Measurements from ENCODE around the gene FYCO1. TPM values are rescaled to one million over a fixed set of nuclear protein-coding genes. Genes with fewer than 3 reads are reported as not detected.
A peak's percentile ranks its signal among the peaks of the same experiment; 100 is the strongest.

FYCO1 gene
- total and polyA plus RNA-seq, 7 donors: 14.0 to 129 (median 68.3) TPM

DNA sequence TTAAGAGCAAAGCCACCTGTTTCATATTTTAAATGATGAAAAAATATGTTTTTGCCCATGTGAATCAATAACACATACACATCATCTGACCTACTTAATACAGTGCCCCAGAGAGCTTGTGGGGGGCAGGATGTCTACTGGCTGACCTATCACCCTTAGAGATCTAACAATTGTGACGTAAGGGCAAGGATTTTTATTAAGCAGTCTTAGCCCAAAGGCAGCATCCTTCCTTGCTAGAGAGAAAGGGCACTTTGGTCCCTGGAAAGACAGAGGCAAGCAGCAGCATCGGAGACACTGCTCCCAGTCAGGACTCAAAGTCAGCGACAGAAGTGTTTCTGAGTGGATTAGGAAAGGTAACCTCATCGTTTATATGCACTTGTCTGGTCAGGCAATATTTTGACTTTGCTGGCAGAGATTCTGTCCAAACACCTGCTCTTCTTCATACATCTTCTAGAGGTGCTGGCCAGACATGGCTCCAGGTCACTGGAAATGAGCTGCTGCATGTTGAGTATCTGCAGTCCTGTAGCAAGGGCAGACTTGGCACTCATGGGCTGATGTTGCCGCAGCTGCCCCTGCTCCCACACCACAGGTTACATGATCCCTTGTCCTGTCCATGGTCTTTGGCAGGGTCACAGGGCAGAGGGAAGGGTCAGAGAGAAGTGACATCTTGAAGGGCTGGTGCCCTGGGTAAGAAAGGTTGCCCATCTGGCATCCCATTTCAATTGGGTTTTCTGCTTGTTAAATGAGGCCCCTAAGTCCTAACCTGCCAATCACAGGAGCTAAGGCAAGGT, 50.6 kb downstream of the FYCO1 start:
- DNase-seq (no peak), ATAC-seq (peak in 1 of 4 donors; percentile 41)
- Histone ChIP-seq H3K27me3 (ENCODE audit: insufficient read depth in 3 of 3, low read length in 2 of 3) (no peaks in the 10 kb centered on the region), H3K36me3 (ENCODE audit: insufficient read depth in 1 of 2, low read depth in 1 of 2) (peaks cover 4 to 52% of the 10 kb centered on the region in 2 donors), H3K9me3 (no peaks in the 10 kb centered on the region), H3K4me3 (no peak overlapping the region), H3K27ac (peak overlapping the region; percentile 55), H3K4me1 (peaks cover 22% of the 10 kb centered on the region)
- intact Hi-C loops (cut with DNase I): loop anchor here (5.0 kb wide), 2 partner anchors 52 to 432 kb away; partner anchors contain the start of gene FYCO1 (in 1 of the 2)
- WGBS, 3 donors: 45 to 73% (median 52%) methylated on average over 5 of the region's 5 CpGs
- TF ChIP-seq CTCF (IDR thresholded peaks at IDR 0.05): no peak

DNA sequence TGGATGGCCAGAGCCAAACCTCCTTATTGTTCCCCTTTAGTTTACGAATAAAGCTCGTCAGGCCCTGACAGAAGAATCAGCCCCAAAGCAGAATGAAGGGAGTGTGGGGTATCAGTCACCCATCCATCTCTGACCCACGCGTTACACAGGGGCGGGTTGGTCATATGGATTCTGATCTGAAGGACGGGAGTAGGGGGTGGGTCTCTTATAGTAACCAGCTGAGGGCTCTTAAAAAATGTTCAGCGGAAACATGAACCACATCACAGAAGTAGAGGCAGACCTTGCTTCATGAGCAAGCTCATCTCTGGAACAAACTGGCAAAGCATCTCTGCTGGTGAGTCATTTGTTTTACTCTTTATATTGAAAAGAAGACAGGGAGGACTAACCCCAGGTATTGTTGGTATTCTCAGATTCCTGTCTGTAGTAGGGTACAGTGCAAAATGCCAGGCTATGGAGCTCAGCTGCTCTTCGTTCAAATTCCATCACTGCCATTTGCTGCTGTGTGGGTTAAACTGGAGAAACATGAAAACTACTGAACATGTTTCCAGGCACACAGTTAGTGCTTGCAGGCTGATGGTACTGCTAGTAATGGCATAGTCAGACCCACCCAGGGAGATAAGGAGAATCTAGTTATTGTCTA, 52.3 kb downstream of the FYCO1 start, which contains the start of gene CXCR6:
TSS of gene CXCR6 (plus strand) at position 258 of the 640 bp plus-strand sequence. CDS start 3,018 bp downstream, outside the sequence.
- no peak for TF ChIP-seq CTCF (IDR thresholded peaks at IDR 0.05)
- H3K9me3 ChIP-seq: no peaks in the 10 kb centered on the region
- intact Hi-C loops (cut with DNase I): loop anchor here (5.0 kb wide), 2 partner anchors 54 to 434 kb away; partner anchors contain the start of gene FYCO1 (in 1 of the 2)
- H3K27ac ChIP-seq: peak within 1 kb of the TSS; percentile 55
- no peak within 1 kb of the TSS for H3K4me3 ChIP-seq
- no peaks in the 10 kb centered on the region for H3K27me3 ChIP-seq (ENCODE audit: insufficient read depth in 3 of 3, low read length in 2 of 3)
- DNase-seq (no peak), ATAC-seq (no peak)
- H3K36me3 ChIP-seq (ENCODE audit: insufficient read depth in 1 of 2, low read depth in 1 of 2): peaks cover 4 to 40% of the 10 kb centered on the region in 2 donors
- peaks cover 37% of the 10 kb centered on the region for H3K4me1 ChIP-seq
- 80 to 92% (median 82%) methylated on average over 8 of the region's 8 CpGs for WGBS, 3 donors

- H3K27ac ChIP-seq: peak overlapping the region; percentile 46
- intact Hi-C loops (cut with DNase I): loop anchor here (5.0 kb wide), 2 partner anchors 55 to 435 kb away; partner anchors contain the start of gene FYCO1 (in 1 of the 2)
- ATAC-seq: peak in 1 of 4 donors; percentile 12
Measured at GRCh38 chr3:45942051-45942825, 53.4 kb downstream of the FYCO1 start.

More at GRCh38 chr3:45942051-45942825, 53.4 kb downstream of the FYCO1 start:
- Histone ChIP-seq H3K27me3 (ENCODE audit: insufficient read depth in 3 of 3, low read length in 2 of 3) (no peaks in the 10 kb centered on the region), H3K36me3 (ENCODE audit: insufficient read depth in 1 of 2, low read depth in 1 of 2) (peaks cover 4 to 40% of the 10 kb centered on the region in 2 donors), H3K4me3 (no peak overlapping the region), H3K9me3 (no peaks in the 10 kb centered on the region), H3K4me1 (peaks cover 37% of the 10 kb centered on the region)
- DNase-seq: no peak
- WGBS, 3 donors: 32 to 35% (median 34%) methylated on average over 5 to 6 of the region's 6 CpGs
- TF ChIP-seq CTCF (IDR thresholded peaks at IDR 0.05): no peak

Data from psoas muscle (tissue), 8 donors.